GM21367 (cell line): Measurements from ENCODE around the gene GNAS.

Source experiments
- ATAC-seq: cut with Tn5 transposase; IDR thresholded peaks from one replicate; pipeline ENCODE4 v1.9.1; 2021; ENCODE audit not compliant: unreplicated experiment

GNAS gene

GRCh38 chr20:58853466-58853865 is 950 bp downstream of the GNAS start:
- ATAC-seq, result no peak

GRCh38 chr20:58853976-58854637 is 1.6 kb downstream of the GNAS start:
- ATAC-seq, result no peak

GRCh38 chr20:58854638-58855471 is 2.3 kb downstream of the GNAS start:
- no peak for ATAC-seq

- ATAC-seq, result no peak
These were observed 3.2 kb downstream of the GNAS start for GRCh38 chr20:58855506-58856389.

- ATAC-seq, result no peak
These were observed 10.7 kb downstream of the GNAS start for GRCh38 chr20:58863044-58863790.

- ATAC-seq, result no peak
These were observed 11.8 kb downstream of the GNAS start for GRCh38 chr20:58864346-58864745.

GRCh38 chr20:58865843-58866242 is 13.3 kb downstream of the GNAS start:
- no peak for ATAC-seq

GRCh38 chr20:58867211-58867610 is 14.7 kb downstream of the GNAS start:
- ATAC-seq, result no peak

GRCh38 chr20:58868795-58869194 is 16.3 kb downstream of the GNAS start:
- no peak for ATAC-seq

GRCh38 chr20:58869662-58870227 is 17.2 kb downstream of the GNAS start:
- no peak for ATAC-seq

GRCh38 chr20:58870293-58871014 is 17.9 kb downstream of the GNAS start:
- ATAC-seq, result no peak

GRCh38 chr20:58871533-58872102 is 19.1 kb downstream of the GNAS start:
- no peak for ATAC-seq

- no peak for ATAC-seq
These were observed 22.0 kb downstream of the GNAS start for GRCh38 chr20:58874469-58874868.

GRCh38 chr20:58875111-58875510 is 22.6 kb downstream of the GNAS start:
- no peak for ATAC-seq

- ATAC-seq, result no peak
These were observed 23.1 kb downstream of the GNAS start for GRCh38 chr20:58875541-58876134.

GRCh38 chr20:58876437-58876836 is 23.9 kb downstream of the GNAS start:
- ATAC-seq, result no peak

- ATAC-seq, result no peak
These were observed 24.8 kb downstream of the GNAS start for GRCh38 chr20:58877050-58877975.

GRCh38 chr20:58877976-58878360 is 25.5 kb downstream of the GNAS start:
- no peak for ATAC-seq
